GM19240 (cell line): ENCODE results near the gene RNF217.
"Not testable (repeated sequence)": the region's sequence is repeated elsewhere in the genome, so short reads cannot be mapped to it uniquely, and the experiment has no call there.

ENCODE experiments used
- DNase-seq: peaks from one replicate; pipeline ENCODE4 v3.0.0; 2011; ENCODE audit warnings: low spot score; ENCODE audit not compliant: insufficient read length

RNF217 gene

GRCh38 chr6:125015152-125015551 lies 52.9 kb downstream of the RNF217 start:
- DNase-seq, result no peak

GRCh38 chr6:125018136-125018535 lies 55.9 kb downstream of the RNF217 start:
- no peak for DNase-seq

GRCh38 chr6:125019281-125019680 lies 57.0 kb downstream of the RNF217 start:
- no peak for DNase-seq

DNA sequence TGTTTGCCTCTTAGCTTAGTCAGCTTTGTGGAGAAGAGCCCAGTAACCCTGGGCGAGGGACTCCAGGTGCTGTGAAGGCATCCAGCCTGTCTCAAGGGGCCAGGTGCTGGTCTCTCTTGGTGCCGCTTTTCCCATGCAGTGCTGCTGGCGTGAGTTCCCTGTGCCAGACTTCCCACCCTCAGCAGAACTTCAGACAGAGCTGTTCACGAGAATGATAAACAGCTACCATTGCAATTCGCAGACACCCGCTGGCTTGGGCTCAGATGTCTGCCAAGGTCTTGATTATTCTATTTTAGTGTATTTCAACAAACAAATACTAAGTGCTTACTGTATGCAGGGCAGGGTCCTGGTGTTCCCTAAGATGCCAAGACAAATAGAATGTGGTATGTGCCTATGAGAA lies 57.7 kb downstream of the RNF217 start:
- no peak for DNase-seq

- no peak for DNase-seq
These were observed 58.1 kb downstream of the RNF217 start for GRCh38 chr6:125020385-125020784.

DNA sequence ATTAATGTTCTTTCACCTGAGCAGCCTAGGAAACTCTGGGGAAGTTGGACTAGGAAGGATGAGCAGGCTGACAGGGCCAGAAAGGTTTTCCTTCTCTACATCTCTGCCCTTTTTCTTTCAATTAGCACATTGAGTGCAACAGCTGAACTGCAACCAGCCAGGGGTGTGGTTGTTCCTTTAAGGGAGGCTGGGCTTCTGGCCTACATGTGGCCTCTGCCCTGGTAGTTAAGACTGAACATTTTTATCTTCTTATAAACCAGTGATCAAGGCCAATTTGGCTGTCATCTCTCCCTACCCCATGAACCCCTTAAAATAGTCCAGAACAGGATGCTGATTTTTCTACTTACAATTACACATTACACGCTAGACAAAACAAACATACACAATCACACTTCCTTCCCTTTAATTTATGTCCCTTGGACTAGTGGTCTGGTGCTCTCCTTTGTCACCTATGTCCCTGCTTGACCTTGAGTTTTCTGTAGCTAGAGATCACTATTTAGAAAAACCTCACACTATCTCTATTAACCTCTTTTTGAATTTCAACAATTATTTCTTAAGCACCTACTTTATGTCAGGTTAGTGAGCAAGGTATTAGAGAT lies 60.3 kb downstream of the RNF217 start:
- DNase-seq, result no peak

- no peak for DNase-seq
These were observed 63.1 kb downstream of the RNF217 start for GRCh38 chr6:125025164-125025854.

GRCh38 chr6:125027287-125027686 lies 65.0 kb downstream of the RNF217 start:
- no peak for DNase-seq

DNA sequence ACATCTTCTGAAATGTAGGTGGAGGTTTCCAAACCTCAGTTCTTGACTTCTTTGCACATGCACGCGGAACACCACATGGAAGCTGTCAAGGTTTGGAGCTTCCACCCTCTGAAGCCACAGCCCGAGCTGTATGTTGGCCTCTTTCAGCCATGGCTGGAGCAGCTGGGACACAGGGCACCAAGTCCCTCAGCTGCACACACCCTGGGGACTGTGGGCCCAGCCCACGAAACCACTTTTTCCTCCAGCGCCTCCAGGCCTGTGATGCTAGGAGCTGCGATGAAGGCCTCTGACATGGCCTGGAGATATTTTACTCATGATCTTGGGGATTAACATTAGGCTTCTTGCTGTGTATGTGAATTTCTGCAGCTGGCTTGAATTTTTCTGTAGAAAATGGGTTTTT lies 68.7 kb downstream of the RNF217 start:
- DNase-seq, result no peak

DNA sequence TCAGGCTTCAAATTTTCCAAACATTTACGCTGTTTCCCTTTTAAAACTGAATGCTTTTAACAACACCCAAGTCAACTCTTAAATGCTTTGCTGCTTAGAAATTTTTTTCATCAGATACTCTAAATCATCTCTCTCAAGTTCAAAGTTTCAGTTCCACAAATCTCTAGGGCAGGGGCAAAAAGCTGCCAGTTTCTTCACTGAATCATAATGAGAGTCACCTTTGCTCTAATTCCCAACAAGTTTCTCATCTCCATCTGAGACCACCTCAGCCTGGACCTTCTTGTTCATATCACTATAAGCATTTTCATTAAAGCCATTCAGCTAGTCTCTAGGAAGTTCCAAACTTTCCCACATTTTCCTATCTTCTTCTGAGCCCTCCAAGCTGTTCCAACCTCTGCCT lies 69.1 kb downstream of the RNF217 start:
- no peak for DNase-seq

GRCh38 chr6:125034929-125035328 lies 72.7 kb downstream of the RNF217 start:
- DNase-seq, result not testable (repeated sequence)

DNA sequence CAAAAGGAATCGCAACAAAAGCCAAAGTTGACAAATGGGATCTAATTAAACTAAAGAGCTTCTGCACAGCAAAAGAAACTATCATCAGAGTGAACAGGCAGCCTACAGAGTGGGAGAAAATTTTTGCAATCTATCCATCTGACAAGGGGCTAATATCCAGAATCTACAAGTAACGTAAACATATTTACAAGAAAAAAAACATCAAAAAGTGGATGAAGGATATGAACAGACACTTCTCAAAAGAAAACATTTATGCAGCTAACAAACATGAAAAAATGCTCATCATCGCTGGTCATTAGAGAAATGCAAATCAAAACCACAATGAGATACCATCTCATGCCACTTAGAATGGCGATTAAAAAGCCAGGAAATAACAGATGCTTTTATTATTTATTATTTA lies 74.2 kb downstream of the RNF217 start:
- not testable (repeated sequence) for DNase-seq

GRCh38 chr6:125037827-125038226 lies 75.6 kb downstream of the RNF217 start:
- DNase-seq, result no peak

- DNase-seq, result no peak
These were observed 76.7 kb downstream of the RNF217 start for GRCh38 chr6:125038925-125039324.

DNA sequence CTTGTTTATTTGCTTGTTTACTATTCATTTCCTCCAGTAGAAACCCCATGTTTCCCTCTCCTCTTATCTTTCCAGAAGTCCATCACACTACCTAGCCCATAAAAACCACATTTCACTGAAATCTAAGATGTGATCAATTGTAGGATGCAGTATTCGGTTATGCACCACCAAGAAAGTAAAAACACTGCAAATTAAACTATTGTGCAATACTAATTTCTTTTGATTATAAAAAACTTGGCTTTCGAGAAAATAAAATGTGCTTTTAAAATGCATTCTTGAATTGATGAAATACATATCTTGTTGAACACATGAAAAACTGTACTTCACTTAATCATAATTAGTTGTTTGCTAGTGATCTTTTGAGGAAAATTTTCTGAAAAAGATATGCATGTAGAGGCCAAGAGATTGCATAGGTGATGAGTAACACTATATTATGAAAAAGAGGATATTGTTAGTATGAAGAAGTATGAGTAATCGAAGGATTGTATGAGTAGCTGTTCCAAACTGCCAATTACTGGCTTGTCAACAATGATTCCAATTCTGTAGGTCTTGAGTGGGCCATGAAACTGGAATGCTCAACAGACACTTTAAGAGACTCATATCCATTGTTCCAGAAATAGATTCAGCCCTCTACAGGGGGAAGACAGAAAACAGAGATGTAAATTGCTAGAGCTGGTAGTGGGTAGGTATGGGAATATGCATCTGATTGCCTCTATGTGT lies 79.7 kb downstream of the RNF217 start:
- no peak for DNase-seq

- DNase-seq, result no peak
These were observed 81.8 kb downstream of the RNF217 start for GRCh38 chr6:125044066-125044465.

DNA sequence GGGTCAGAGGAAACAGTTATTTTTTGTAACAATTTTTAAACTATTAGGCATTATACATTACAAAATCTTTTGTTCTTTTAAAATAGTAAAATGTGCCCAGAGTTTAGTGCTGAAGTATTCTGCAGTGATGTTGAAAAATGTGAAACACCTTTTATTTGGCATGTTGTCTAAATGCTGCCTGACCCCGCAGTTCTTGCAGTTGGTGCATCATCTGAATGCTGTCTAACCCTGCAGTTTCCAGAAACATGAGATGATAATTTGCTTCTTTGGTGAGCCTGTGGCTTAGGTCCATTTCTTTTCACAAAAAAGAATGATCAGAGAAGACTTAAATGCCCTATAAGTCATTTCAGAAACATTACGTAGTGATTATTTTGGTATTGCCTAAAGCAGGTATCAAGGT lies 82.4 kb downstream of the RNF217 start:
- DNase-seq, result no peak

DNA sequence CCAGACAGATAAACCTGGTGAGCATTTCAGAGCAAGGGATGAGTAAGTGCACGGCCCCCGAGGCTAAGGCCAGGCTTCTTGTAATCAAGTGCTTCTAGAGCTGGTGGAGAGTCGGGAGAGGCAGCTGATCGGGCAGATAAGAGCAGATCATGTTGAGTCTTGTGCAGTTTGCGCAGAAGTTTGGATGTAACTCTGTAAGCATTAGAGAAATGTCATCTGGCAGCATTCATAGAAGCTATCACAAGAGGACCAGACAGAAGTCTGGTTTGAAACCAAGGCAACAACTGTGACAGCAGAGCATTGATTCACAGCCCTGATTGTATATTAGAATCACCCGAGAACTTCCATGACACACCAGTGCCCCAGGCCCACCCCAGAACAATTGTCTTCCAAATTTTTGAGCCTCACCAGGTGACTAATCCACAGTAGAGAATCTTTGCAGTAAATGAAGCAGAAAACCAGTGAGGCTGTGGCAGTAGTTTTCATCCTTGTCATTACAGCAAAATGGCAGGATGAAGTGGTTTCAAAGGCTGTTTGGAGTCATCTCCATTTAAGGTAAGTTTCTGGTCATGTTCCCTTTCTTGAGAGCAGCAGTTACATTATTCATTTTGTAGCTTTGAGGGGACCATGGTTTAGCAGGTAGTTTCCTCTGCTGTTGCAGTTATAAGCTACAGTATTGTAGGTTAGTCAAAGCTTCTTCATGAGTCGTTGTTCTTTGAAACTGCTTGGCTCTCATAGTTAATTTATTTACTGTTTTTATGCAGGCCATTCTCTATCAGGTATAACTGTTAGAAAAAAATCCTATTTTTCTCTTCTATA lies 84.1 kb downstream of the RNF217 start:
- DNase-seq, result no peak

DNA sequence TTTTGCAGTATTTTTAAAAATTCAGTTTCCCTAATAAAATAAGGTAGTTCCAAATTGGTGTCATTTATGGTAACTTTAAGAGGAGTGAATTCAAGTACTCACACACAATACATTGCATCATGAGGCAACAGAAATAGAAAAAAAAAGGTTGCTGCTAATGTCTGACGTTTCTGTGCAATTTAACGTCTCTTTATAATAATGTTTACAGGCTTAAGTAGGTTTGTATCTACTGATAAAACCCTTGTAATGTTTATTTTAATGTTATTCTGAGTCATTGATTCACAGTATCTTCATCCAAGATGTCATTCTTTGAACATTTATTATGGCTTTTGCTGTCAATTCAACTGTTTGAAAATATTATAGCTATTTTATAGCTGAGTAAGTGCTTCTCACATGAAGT lies 86.0 kb downstream of the RNF217 start:
- no peak for DNase-seq

GRCh38 chr6:125050663-125051318 lies 88.6 kb downstream of the RNF217 start:
- DNase-seq, result no peak

DNA sequence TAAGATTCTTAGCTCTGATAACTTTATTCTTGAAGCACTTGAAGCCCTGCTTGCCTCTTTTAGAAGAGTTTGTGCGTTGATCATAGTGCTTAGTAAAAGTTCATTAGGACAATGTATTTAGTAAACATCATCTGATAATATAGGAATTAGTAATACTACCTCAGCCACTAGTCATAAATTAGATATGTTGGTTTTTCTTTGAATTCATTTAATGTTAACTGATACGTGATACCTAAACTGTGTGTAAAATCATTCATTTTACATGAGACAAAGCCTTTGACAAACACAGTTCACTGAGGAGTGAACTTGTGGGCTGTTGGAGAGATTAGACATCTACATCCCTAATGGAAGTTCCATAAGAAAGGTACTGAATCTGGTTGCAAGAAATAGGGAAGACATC lies 91.6 kb downstream of the RNF217 start:
- DNase-seq, result no peak
